Omental fat pad (tissue), 4 donors: ENCODE data around the gene TWIST1. TPM values are rescaled to one million over a fixed set of nuclear protein-coding genes. Genes with fewer than 3 reads are reported as not detected.

ENCODE experiments used
- ATAC-seq: fragments of 150-250 bp; one replicate; pipeline ENCODE4 v1.9.1; 2016; ENCODE audit warnings: mild to moderate bottlenecking, moderate library complexity; ENCODE audit not compliant: low FRiP score
- DNase-seq: peaks from one replicate; pipeline ENCODE4 v3.0.0-alpha.2; 2019; ENCODE audit warnings: low spot score
- total RNA-seq, 4 donors: library from RNA; depleted of rRNA; stranded (reverse); fragments of >200 nt; gene quantifications; one replicate each; pipeline ENCODE4 v1.1.0, GENCODE V29; 2016
- TF ChIP-seq, protein P1 (sequence below), 3 donors: fragments of 450-650 bp; IDR thresholded peaks; one replicate each; pipeline ENCODE4 v1.5.1; 2016 to 2017; ENCODE audit warnings: antibody characterized with exemption in 3 of 3, mild to moderate bottlenecking in 3 of 3, moderate library complexity in 2 of 3

The TWIST1 gene
- total RNA-seq, 4 donors from 2014 or later = 5.4 to 14.8 (median 9.9) TPM

DNA sequence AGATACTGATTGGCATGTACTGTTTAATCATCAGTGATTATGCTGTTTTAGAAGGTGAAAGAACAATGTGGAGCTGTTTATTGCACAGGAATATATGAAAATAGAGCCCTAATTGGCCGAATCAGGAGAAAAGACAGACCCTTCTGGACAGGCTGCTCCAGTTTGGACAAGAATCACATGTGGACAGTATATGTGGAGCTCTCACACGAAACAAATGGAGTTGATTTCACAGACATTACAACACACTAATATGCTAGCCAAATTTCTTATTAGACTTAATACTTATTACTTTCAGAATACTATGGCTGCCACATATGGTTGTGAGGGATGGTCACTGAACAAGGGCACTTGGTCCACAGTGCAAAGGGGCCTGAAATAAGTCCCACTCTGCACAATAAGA lies 15.5 kb downstream of the TWIST1 start:
- DNase-seq (no peak), ATAC-seq (no peak)
- TF ChIP-seq, protein P1, sequence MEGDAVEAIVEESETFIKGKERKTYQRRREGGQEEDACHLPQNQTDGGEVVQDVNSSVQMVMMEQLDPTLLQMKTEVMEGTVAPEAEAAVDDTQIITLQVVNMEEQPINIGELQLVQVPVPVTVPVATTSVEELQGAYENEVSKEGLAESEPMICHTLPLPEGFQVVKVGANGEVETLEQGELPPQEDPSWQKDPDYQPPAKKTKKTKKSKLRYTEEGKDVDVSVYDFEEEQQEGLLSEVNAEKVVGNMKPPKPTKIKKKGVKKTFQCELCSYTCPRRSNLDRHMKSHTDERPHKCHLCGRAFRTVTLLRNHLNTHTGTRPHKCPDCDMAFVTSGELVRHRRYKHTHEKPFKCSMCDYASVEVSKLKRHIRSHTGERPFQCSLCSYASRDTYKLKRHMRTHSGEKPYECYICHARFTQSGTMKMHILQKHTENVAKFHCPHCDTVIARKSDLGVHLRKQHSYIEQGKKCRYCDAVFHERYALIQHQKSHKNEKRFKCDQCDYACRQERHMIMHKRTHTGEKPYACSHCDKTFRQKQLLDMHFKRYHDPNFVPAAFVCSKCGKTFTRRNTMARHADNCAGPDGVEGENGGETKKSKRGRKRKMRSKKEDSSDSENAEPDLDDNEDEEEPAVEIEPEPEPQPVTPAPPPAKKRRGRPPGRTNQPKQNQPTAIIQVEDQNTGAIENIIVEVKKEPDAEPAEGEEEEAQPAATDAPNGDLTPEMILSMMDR (IDR thresholded peaks at IDR 0.05) = no peak

DNA sequence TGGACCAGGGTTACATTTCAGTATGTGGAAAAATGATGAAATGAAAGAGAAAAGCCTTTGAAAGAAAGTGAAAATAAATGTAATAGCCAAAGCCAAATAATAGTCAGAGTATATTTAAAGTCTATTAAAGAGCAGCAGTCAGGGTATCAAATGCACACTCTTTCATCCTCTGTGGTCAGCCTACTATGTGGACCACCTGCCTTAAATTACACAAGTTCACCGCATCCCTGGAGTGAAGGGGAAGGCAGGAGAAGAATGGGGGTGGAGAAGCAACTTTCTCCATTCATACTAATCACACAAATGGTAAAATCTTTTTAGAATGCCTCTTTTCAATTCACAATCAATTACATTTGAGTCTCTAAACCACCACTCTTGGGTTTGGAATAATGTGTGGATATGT lies 16.0 kb downstream of the TWIST1 start:
- no peak for DNase-seq
- TF ChIP-seq, protein P1 (IDR thresholded peaks at IDR 0.05) = no peak
- no peak for ATAC-seq

DNA sequence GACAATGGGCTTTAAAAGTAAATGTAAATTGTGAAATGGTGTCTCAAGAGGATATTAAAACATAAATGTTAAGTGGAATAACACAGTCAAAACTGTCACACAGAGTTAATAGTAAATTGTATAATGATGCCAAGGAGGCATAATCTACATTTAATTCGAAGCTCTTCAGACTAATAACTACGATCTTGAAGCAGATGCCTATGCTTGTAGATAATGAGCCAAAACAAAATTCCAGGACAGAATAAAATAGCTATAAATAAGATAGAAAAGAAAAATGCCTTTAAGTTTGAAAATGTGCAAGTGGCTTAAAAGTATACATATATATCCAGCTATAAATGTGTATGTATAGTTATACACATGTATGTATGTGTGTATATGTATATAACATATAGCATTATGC lies 17.5 kb downstream of the TWIST1 start:
- ATAC-seq = no peak
- DNase-seq = no peak
- TF ChIP-seq, protein P1 (IDR thresholded peaks at IDR 0.05) = no peak

DNA sequence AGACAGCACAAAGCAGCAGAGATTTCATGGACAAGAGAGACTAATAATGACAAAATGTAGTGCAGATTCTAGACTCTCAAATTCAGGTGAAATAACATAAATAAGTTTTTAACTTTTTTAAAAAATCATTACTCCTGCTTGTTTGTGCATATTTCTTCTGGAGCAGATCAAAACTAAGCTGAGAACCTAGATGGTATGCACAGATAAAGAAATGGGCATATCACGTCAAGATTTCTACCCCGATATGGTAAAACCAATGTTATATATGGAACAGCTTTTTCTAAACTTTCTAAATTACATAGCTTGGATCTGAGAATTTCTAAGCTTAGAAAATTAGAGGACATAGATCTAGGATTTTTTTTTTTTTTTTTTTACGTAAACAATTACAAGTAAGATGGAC lies 18.2 kb downstream of the TWIST1 start:
- TF ChIP-seq, protein P1 (IDR thresholded peaks at IDR 0.05) = no peak
- no peak for DNase-seq
- ATAC-seq = no peak

DNA sequence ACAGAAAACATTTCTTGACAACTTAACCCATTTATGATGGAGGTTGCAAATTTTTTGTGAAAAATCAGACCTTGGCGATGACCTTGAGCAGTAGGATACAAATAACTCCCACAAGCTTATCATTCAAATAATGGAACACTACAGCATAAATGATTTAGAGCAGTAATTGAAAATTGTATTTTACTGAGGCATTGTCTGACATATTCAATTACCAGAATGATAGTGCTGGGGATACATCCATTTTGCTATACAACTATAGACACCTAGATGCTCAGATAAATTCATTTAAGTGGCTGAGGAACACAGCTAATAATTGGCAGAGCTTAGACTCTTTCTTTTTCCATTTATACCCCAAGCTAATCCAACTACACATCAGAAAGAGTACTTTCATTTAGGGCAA lies 18.9 kb downstream of the TWIST1 start:
- DNase-seq = no peak
- TF ChIP-seq, protein P1 (IDR thresholded peaks at IDR 0.05) = no peak
- no peak for ATAC-seq

DNA sequence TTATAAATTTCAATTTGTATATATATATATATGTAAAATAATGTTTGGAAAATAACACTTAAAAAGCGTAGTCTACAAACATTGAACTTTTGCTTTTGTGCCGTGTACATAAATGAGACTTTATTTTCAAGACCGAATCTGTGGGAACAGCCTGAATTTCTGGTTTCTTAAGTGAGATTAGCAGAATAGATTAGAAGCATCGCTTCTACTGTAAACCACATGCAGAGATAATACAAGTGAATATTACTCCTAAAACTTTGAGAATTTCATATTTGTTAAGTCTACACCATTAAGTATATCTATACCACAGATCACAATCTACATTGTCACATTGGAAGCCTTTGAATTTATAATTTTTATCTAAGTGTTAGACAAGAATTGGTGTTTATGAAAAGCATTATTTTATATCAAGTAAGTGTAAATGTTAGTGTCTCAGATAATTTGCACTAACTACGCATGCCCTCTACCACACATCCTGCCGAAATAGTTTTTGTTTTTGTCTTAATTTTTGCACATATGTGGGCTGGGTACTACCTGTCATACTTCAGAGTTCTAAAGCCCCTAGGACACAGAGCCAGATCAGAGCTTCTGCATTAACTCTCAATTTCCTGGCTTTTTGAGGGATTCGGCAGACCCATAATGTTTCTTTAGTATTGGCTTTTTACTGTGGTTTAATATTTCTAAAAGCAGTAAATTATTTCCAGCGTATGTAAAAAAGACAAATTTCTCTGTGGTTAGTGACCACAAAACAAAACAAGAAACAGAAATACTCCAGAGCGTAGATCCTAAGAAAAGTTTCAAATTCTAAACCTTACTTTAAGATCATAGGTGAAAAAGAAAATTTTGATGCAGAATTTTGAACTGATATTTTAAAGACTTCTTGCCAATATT lies 20.0 kb downstream of the TWIST1 start:
- TF ChIP-seq, protein P1 (IDR thresholded peaks at IDR 0.05) = no peak
- ATAC-seq = no peak
- DNase-seq = no peak

DNA sequence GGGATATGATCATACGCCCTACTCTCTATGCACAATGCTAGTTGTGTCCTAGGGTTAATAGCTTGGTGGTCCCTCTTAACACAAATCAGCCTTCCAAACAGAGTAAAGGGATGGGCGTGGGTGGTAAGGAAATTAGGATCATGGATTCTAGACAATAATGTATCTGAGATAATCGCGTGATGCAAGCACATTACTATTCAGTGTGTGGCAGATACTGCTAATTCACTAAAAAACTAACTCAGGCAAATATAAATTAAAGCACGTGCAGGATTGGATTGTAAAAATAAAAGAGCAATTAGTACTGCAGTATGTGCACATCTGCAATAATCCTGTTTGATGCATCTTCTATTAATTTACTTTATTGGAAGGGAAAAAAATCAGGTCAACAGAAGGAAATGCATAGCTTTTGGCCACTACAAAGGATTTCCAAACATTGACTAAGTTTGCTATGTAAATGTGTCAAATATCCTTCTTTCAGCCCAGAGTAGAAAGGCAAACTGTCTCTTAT lies 22.0 kb downstream of the TWIST1 start:
- TF ChIP-seq, protein P1 (IDR thresholded peaks at IDR 0.05) = no peak

More for the DNA sequence above, 22.0 kb downstream of the TWIST1 start:
- no peak for DNase-seq
- ATAC-seq = no peak
